ENCODE measurements around the gene RNPEP.
"Not testable (repeated sequence)": the region's sequence is repeated elsewhere in the genome, so short reads cannot be mapped to it uniquely, and the experiment has no call there.

RNPEP gene

DNA sequence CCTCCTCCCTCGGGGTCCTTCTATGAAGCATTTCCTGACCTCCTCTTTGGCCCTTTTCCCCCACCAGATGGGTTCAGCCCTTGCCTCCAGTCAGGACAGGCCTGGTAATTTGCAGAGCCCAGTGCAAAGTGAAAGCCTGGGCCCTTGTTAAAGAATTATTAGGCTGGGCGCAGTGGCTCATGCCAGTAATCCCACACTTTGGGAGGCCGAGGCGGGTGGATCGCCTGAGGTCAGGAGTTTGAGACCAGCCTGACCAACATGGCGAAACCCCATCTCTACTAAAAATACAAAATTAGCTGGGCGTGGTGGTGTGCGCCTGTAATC, 36.7 kb downstream of the RNPEP start:
- H3K27ac ChIP-seq (ENCODE audit: insufficient read depth in 1 of 2, low read depth in 1 of 2, low read length in 2 of 2, poor library complexity in 1 of 2, severe bottlenecking in 2 of 2); H3K4me1 ChIP-seq (ENCODE audit: control extremely low read depth in 1 of 4, control insufficient read depth in 4 of 4, insufficient read depth in 4 of 4, low read length in 3 of 4); H3K9me3 ChIP-seq (ENCODE audit: control extremely low read depth in 1 of 5, control insufficient read depth in 4 of 5, insufficient read depth in 2 of 5, low read depth in 1 of 5, low read length in 4 of 5); H3K4me3 ChIP-seq (ENCODE audit: control insufficient read depth in 1 of 7, extremely low read depth in 1 of 7, insufficient read depth in 4 of 7, low read depth in 2 of 7, low read length in 6 of 7); H3K27me3 ChIP-seq (replicated peaks in 2 of 5; ENCODE audit: control insufficient read depth in 4 of 5, insufficient read depth in 5 of 5, low read length in 4 of 5); POLR2A ChIA-PET; DNase-seq; H3K36me3 ChIP-seq (ENCODE audit: control insufficient read depth in 4 of 4, insufficient read depth in 4 of 4, low read length in 3 of 4); CTCF ChIA-PET: not testable (repeated sequence)
- 75% methylated on average over 4 of the region's 8 CpGs for WGBS (ENCODE audit: insufficient coverage)

DNA sequence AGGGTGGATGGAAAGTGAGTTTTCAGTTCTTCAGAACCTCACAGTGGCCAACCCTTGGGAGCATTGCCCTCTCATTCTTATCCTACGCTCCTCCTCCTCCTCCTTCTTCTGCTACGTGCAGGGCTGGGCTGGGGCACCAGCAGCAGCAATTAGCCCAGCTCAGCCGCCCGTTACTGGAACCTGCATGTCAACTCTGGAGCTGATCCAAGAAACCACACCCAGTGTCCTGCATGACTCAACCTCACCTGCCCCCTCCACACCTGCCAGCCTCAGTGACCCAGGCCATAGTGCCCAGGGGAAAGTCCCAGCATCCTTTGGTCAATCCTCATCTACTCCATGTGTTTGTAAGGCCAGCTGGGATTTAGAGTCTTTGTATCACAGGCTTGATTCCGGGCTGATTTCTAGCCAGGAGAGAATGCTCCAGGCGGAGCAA, 40.6 kb downstream of the RNPEP start:
- POLR2A ChIA-PET = no interaction called here
- no peaks in the 10 kb centered on the region for H3K9me3 ChIP-seq (ENCODE audit: control extremely low read depth in 1 of 5, control insufficient read depth in 4 of 5, insufficient read depth in 2 of 5, low read depth in 1 of 5, low read length in 4 of 5)
- peaks cover 0 to 3% (median 0%) of the 10 kb centered on the region in 5 experiments for H3K27me3 ChIP-seq (replicated peaks in 2 of 5; ENCODE audit: control insufficient read depth in 4 of 5, insufficient read depth in 5 of 5, low read length in 4 of 5)
- WGBS (ENCODE audit: insufficient coverage) = 77% methylated on average over 4 of the region's 6 CpGs
- no peaks in the 10 kb centered on the region for H3K36me3 ChIP-seq (ENCODE audit: control insufficient read depth in 4 of 4, insufficient read depth in 4 of 4, low read length in 3 of 4)
- H3K27ac ChIP-seq (ENCODE audit: insufficient read depth in 1 of 2, low read depth in 1 of 2, low read length in 2 of 2, poor library complexity in 1 of 2, severe bottlenecking in 2 of 2) = no peak overlapping the region
- no peak for DNase-seq
- no peaks in the 10 kb centered on the region for H3K4me1 ChIP-seq (ENCODE audit: control extremely low read depth in 1 of 4, control insufficient read depth in 4 of 4, insufficient read depth in 4 of 4, low read length in 3 of 4)
- no peak overlapping the region for H3K4me3 ChIP-seq (ENCODE audit: control insufficient read depth in 1 of 7, extremely low read depth in 1 of 7, insufficient read depth in 4 of 7, low read depth in 2 of 7, low read length in 6 of 7)
- CTCF ChIA-PET = interaction anchor here (0.5 to 1.6 kb wide), 3 partner anchors 12 to 117 kb away, joined by 3 to 4 read pairs (median 4); partner anchors contain the start of gene ELF3

GRCh38 chr1:202029171-202029665, 46.8 kb downstream of the RNPEP start:
- ChIA-PET POLR2A (no interaction called here), CTCF (interaction anchor here (0.7 kb wide), 1 partner anchor 415 kb away, joined by 3 read pairs; no protein-coding TSS in a partner anchor)
- Histone ChIP-seq H3K4me1 (ENCODE audit: control extremely low read depth in 1 of 4, control insufficient read depth in 4 of 4, insufficient read depth in 4 of 4, low read length in 3 of 4) (no peaks in the 10 kb centered on the region), H3K4me3 (ENCODE audit: control insufficient read depth in 1 of 7, extremely low read depth in 1 of 7, insufficient read depth in 4 of 7, low read depth in 2 of 7, low read length in 6 of 7) (no peak overlapping the region), H3K27ac (ENCODE audit: insufficient read depth in 1 of 2, low read depth in 1 of 2, low read length in 2 of 2, poor library complexity in 1 of 2, severe bottlenecking in 2 of 2) (no peak overlapping the region), H3K36me3 (ENCODE audit: control insufficient read depth in 4 of 4, insufficient read depth in 4 of 4, low read length in 3 of 4) (no peaks in the 10 kb centered on the region), H3K9me3 (ENCODE audit: control extremely low read depth in 1 of 5, control insufficient read depth in 4 of 5, insufficient read depth in 2 of 5, low read depth in 1 of 5, low read length in 4 of 5) (no peaks in the 10 kb centered on the region), H3K27me3 (replicated peaks in 2 of 5; ENCODE audit: control insufficient read depth in 4 of 5, insufficient read depth in 5 of 5, low read length in 4 of 5) (peaks cover 0 to 2% (median 0%) of the 10 kb centered on the region in 5 experiments)
- WGBS (ENCODE audit: insufficient coverage) = 96% methylated on average over 4 of the region's 5 CpGs
- DNase-seq = peak; percentile 2 to 45 (median 30)

DNA sequence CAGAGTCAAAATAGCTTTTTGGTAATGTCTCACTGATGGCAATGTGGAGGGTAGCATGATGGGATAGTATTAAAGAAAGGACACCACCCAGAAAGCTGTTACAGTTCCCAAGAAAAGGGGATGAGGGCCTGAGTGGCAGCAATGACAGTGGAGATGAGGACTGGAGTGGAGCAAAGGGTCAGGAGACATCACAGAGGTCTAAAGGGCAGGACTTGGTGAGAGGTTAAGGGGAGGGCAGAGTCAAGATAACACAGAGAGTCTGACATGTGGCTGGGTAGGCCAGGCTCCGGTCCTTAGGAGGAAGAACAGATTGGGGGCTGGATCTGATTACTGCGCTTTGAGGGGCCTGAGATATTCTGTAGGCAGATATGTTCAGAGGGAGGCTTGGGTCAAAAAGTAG, 47.3 kb downstream of the RNPEP start:
- Histone ChIP-seq H3K36me3 (ENCODE audit: control insufficient read depth in 4 of 4, insufficient read depth in 4 of 4, low read length in 3 of 4) (no peaks in the 10 kb centered on the region), H3K4me3 (ENCODE audit: control insufficient read depth in 1 of 7, extremely low read depth in 1 of 7, insufficient read depth in 4 of 7, low read depth in 2 of 7, low read length in 6 of 7) (no peak overlapping the region), H3K9me3 (ENCODE audit: control extremely low read depth in 1 of 5, control insufficient read depth in 4 of 5, insufficient read depth in 2 of 5, low read depth in 1 of 5, low read length in 4 of 5) (no peaks in the 10 kb centered on the region), H3K4me1 (ENCODE audit: control extremely low read depth in 1 of 4, control insufficient read depth in 4 of 4, insufficient read depth in 4 of 4, low read length in 3 of 4) (no peaks in the 10 kb centered on the region), H3K27me3 (replicated peaks in 2 of 5; ENCODE audit: control insufficient read depth in 4 of 5, insufficient read depth in 5 of 5, low read length in 4 of 5) (peaks cover 0 to 2% (median 0%) of the 10 kb centered on the region in 5 experiments), H3K27ac (ENCODE audit: insufficient read depth in 1 of 2, low read depth in 1 of 2, low read length in 2 of 2, poor library complexity in 1 of 2, severe bottlenecking in 2 of 2) (no peak overlapping the region)
- ChIA-PET POLR2A (no interaction called here), CTCF (no interaction called here)
- WGBS (ENCODE audit: insufficient coverage) = 93% methylated on average over 2 of the region's 2 CpGs
- no peak for DNase-seq

GRCh38 chr1:202031796-202032195, 49.3 kb downstream of the RNPEP start:
- Histone ChIP-seq H3K36me3 (ENCODE audit: control insufficient read depth in 4 of 4, insufficient read depth in 4 of 4, low read length in 3 of 4) (no peaks in the 10 kb centered on the region), H3K9me3 (ENCODE audit: control extremely low read depth in 1 of 5, control insufficient read depth in 4 of 5, insufficient read depth in 2 of 5, low read depth in 1 of 5, low read length in 4 of 5) (no peaks in the 10 kb centered on the region), H3K4me3 (ENCODE audit: control insufficient read depth in 1 of 7, extremely low read depth in 1 of 7, insufficient read depth in 4 of 7, low read depth in 2 of 7, low read length in 6 of 7) (no peak overlapping the region), H3K27me3 (replicated peaks in 2 of 5; ENCODE audit: control insufficient read depth in 4 of 5, insufficient read depth in 5 of 5, low read length in 4 of 5) (peaks cover 0 to 2% (median 0%) of the 10 kb centered on the region in 5 experiments), H3K27ac (ENCODE audit: insufficient read depth in 1 of 2, low read depth in 1 of 2, low read length in 2 of 2, poor library complexity in 1 of 2, severe bottlenecking in 2 of 2) (no peak overlapping the region), H3K4me1 (ENCODE audit: control extremely low read depth in 1 of 4, control insufficient read depth in 4 of 4, insufficient read depth in 4 of 4, low read length in 3 of 4) (no peaks in the 10 kb centered on the region)
- ChIA-PET CTCF (interaction anchor here (1.3 kb wide), 1 partner anchor 11 kb away, joined by 3 read pairs; no protein-coding TSS in a partner anchor), POLR2A (no interaction called here)
- 67% methylated on average over 1 of the region's 4 CpGs for WGBS (ENCODE audit: insufficient coverage)
- DNase-seq = no peak

- 98% methylated on average over 4 of the region's 7 CpGs for whole genome bisulfite sequencing (ENCODE audit: insufficient coverage)
- Histone ChIP-seq H3K27me3 (replicated peaks in 2 of 5; ENCODE audit: control insufficient read depth in 4 of 5, insufficient read depth in 5 of 5, low read length in 4 of 5) (peaks cover 0 to 6% (median 0%) of the 10 kb centered on the region in 5 experiments), H3K9me3 (ENCODE audit: control extremely low read depth in 1 of 5, control insufficient read depth in 4 of 5, insufficient read depth in 2 of 5, low read depth in 1 of 5, low read length in 4 of 5) (no peaks in the 10 kb centered on the region), H3K27ac (ENCODE audit: insufficient read depth in 1 of 2, low read depth in 1 of 2, low read length in 2 of 2, poor library complexity in 1 of 2, severe bottlenecking in 2 of 2) (no peak overlapping the region), H3K36me3 (ENCODE audit: control insufficient read depth in 4 of 4, insufficient read depth in 4 of 4, low read length in 3 of 4) (no peaks in the 10 kb centered on the region), H3K4me1 (ENCODE audit: control extremely low read depth in 1 of 4, control insufficient read depth in 4 of 4, insufficient read depth in 4 of 4, low read length in 3 of 4) (no peaks in the 10 kb centered on the region), H3K4me3 (ENCODE audit: control insufficient read depth in 1 of 7, extremely low read depth in 1 of 7, insufficient read depth in 4 of 7, low read depth in 2 of 7, low read length in 6 of 7) (no peak overlapping the region)
- DNase-seq = no peak
- ChIA-PET CTCF (interaction anchor here (1.2 kb wide), 1 partner anchor 10 kb away, joined by 4 read pairs; no protein-coding TSS in a partner anchor), POLR2A (no interaction called here)
Measured at GRCh38 chr1:202034149-202034682, 51.8 kb downstream of the RNPEP start.

DNA sequence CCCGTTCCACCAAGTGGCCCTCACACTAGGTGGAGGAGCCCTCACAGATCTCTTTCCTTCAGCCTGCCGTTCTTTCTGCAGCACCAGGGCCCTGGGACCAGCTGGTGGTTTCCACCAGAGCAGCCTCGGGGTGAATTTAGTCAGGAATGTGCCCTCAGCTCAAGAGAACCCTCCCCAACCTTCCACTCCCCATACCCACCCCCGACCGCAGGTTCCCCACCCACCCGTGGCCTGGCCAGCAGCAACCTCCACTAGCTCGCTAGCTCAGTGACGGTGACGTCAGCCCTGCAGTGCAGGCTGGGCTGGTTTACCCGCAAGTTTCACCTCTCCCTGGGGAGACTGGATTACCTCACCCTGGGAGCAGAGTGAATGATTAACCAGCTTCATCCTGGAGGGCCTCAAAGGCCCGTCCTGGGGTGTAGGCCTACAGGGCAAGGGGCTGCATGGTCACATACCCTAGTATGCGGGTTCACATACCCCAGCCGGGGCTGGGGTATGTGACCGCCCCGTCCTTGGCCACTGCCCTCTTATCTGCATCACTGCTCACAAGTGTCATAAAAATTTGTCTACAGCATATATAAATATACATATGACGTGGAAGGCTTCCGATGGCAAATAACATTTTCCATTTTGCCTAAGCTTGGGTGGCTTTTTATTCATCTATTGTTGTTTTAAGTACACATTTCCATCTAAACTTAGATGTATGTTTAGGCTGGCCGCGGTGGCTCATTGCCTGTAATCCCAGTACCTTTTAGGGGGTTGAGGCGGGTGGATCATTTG, 52.4 kb downstream of the RNPEP start:
- 98% methylated on average over 8 of the region's 20 CpGs for WGBS (ENCODE audit: insufficient coverage)
- Histone ChIP-seq H3K27ac (ENCODE audit: insufficient read depth in 1 of 2, low read depth in 1 of 2, low read length in 2 of 2, poor library complexity in 1 of 2, severe bottlenecking in 2 of 2) (no peak overlapping the region), H3K9me3 (ENCODE audit: control extremely low read depth in 1 of 5, control insufficient read depth in 4 of 5, insufficient read depth in 2 of 5, low read depth in 1 of 5, low read length in 4 of 5) (no peaks in the 10 kb centered on the region), H3K27me3 (replicated peaks in 2 of 5; ENCODE audit: control insufficient read depth in 4 of 5, insufficient read depth in 5 of 5, low read length in 4 of 5) (peaks cover 0 to 6% (median 0%) of the 10 kb centered on the region in 5 experiments), H3K4me1 (ENCODE audit: control extremely low read depth in 1 of 4, control insufficient read depth in 4 of 4, insufficient read depth in 4 of 4, low read length in 3 of 4) (no peaks in the 10 kb centered on the region), H3K36me3 (ENCODE audit: control insufficient read depth in 4 of 4, insufficient read depth in 4 of 4, low read length in 3 of 4) (no peaks in the 10 kb centered on the region), H3K4me3 (ENCODE audit: control insufficient read depth in 1 of 7, extremely low read depth in 1 of 7, insufficient read depth in 4 of 7, low read depth in 2 of 7, low read length in 6 of 7) (no peak overlapping the region)
- ChIA-PET CTCF (interaction anchor here (1.2 kb wide), 1 partner anchor 11 kb away, joined by 4 read pairs; no protein-coding TSS in a partner anchor), POLR2A (no interaction called here)
- DNase-seq = no peak

Data from common myeloid progenitor, CD34-positive (primary cell).